Activated naive CD4-positive, alpha-beta T cell treated with anti-CD3 and anti-CD28 coated beads for 36 hours (primary cell): Measurements from ENCODE around the gene SLC12A5. TPM values are rescaled to one million over a fixed set of nuclear protein-coding genes. Genes with fewer than 3 reads are reported as not detected.
A peak's percentile ranks its signal among the peaks of the same experiment; 100 is the strongest.

Source experiments
- CTCF ChIA-PET: fragments of 350-600 bp; sonication (Branson Sonifier 250); formaldehyde crosslinking; loops from one replicate; lab custom pipeline; 2021; ENCODE audit warnings: antibody characterized with exemption; lab: Charles Lee
- DNase-seq: peaks from one replicate; pipeline ENCODE4 v3.0.0-alpha.2; 2020
- H3K27ac Mint-ChIP-seq: one replicate; pipeline ENCODE4 v1.8.0; 2021; ENCODE audit warnings: mild to moderate bottlenecking, mixed read lengths
- H3K27me3 Mint-ChIP-seq: one replicate; pipeline ENCODE4 v1.8.0; 2021; ENCODE audit warnings: low read depth, mixed read lengths
- H3K36me3 Mint-ChIP-seq: one replicate; pipeline ENCODE4 v1.8.0; 2021; ENCODE audit warnings: low read depth, mixed read lengths
- H3K4me1 Mint-ChIP-seq: one replicate; pipeline ENCODE4 v1.8.0; 2021; ENCODE audit warnings: low read depth, mixed read lengths
- H3K4me3 Mint-ChIP-seq: one replicate; pipeline ENCODE4 v1.8.0; 2021; ENCODE audit warnings: mild to moderate bottlenecking, moderate library complexity, mixed read lengths
- H3K9me3 Mint-ChIP-seq: one replicate; pipeline ENCODE4 v1.8.0; 2021; ENCODE audit warnings: mixed read lengths
- intact Hi-C: fragments of 100-400 bp; cut with micrococcal nuclease; formaldehyde crosslinking; loops from one replicate; pipeline ENCODE4 v1.15.1; 2023
- total RNA-seq, 2 experiments: library from RNA; stranded (reverse); gene quantifications; one replicate each; pipeline ENCODE4 v1.2.3, GENCODE V29; 2021

Gene SLC12A5
- total RNA-seq, 2 experiments from 2014 or later: not detected

DNA sequence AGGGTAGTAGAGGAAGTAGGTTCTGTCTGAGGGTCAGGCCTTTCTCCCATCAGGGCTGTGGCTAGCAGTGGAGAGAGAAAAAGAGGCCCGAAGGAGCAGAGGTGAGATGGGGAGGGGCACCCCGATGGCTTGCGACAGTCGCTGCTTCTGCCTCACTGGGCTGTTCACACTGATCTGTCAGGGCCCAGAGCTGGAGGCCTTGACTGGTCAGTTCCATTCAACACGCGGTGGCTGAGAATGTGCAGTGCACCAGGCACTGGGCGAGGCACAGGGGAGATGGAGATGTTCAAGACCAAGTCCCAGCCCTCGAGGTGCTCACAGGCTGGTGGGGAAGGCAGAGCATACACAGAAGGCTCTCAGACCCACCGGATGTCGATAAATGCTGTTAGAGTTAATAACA is 21.4 kb downstream of the SLC12A5 start:
- H3K27ac Mint-ChIP-seq: no peak overlapping the region
- intact Hi-C loops: no loop called here

DNA sequence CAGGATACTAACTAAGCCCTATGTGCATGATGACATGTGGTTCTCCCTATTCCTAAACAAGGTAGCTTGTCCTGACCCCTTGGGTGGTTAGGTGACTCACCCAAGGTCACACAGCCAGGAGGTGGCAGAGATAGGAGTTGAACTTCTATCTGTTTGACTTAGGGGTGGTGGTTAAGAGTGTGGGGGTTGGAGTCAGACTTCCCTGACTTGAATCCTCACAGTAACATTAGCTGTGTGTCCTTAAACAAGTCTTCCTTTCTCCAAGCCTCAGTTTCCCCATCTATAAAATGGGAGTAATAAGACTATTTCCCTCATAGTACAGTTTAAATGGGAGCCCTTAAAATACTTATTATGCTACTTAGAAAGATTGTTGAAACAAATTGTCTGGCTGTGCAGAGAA is 21.9 kb downstream of the SLC12A5 start:
- Mint-ChIP-seq H3K27ac (no peak overlapping the region), H3K9me3 (no peaks in the 10 kb centered on the region), H3K4me3 (no peak overlapping the region), H3K36me3 (no peaks in the 10 kb centered on the region), H3K4me1 (no peaks in the 10 kb centered on the region), H3K27me3 (peaks cover 14% of the 10 kb centered on the region)
- DNase-seq: no peak
- CTCF ChIA-PET: no interaction called here
- intact Hi-C loops: no loop called here

More for the DNA sequence above, 21.4 kb downstream of the SLC12A5 start:
- H3K27me3 Mint-ChIP-seq: peaks cover 12% of the 10 kb centered on the region
- DNase-seq: no peak
- no peak overlapping the region for H3K4me3 Mint-ChIP-seq
- H3K36me3 Mint-ChIP-seq: no peaks in the 10 kb centered on the region
- no peaks in the 10 kb centered on the region for H3K4me1 Mint-ChIP-seq
- H3K9me3 Mint-ChIP-seq: no peaks in the 10 kb centered on the region
- CTCF ChIA-PET: no interaction called here

GRCh38 chr20:46051556-46052308 is 22.7 kb downstream of the SLC12A5 start:
- no peak overlapping the region for H3K27ac Mint-ChIP-seq
- no peak for DNase-seq
- H3K4me3 Mint-ChIP-seq: no peak overlapping the region
- H3K36me3 Mint-ChIP-seq: no peaks in the 10 kb centered on the region
- H3K27me3 Mint-ChIP-seq: peaks cover 12% of the 10 kb centered on the region
- no peaks in the 10 kb centered on the region for H3K4me1 Mint-ChIP-seq
- intact Hi-C loops: no loop called here
- CTCF ChIA-PET: interaction anchor here (0.5 kb wide), 1 partner anchor 153 kb away, joined by 4 read pairs; no protein-coding TSS in a partner anchor
- H3K9me3 Mint-ChIP-seq: no peaks in the 10 kb centered on the region

GRCh38 chr20:46053416-46053815 is 24.4 kb downstream of the SLC12A5 start:
- H3K36me3 Mint-ChIP-seq: no peaks in the 10 kb centered on the region
- peaks cover 2% of the 10 kb centered on the region for H3K4me1 Mint-ChIP-seq
- H3K27ac Mint-ChIP-seq: no peak overlapping the region
- no peak overlapping the region for H3K4me3 Mint-ChIP-seq
- DNase-seq: no peak
- CTCF ChIA-PET: interaction anchor here (0.6 kb wide), 1 partner anchor 440 kb away, joined by 3 read pairs; no protein-coding TSS in a partner anchor
- intact Hi-C loops: no loop called here
- peaks cover 18% of the 10 kb centered on the region for H3K27me3 Mint-ChIP-seq
- H3K9me3 Mint-ChIP-seq: no peaks in the 10 kb centered on the region

DNA sequence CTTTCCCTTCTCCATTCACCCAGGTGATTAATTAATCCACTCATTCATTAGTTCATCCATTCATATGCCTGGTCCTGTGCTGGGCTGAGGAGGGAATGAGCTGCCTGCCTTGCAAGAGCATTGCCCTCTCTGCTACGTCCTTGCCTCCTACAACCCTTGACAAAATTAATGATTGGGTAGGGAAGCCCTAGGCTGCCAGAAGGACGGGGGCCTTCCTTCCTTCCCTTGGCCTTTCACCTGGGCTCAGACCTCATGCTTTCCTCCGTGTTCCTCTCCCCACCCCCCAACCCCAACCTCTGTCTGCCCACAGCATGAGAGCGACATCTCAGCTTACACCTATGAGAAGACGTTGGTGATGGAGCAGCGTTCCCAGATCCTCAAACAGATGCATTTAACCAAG is 25.6 kb downstream of the SLC12A5 start:
- CTCF ChIA-PET: no interaction called here
- no peak overlapping the region for H3K4me3 Mint-ChIP-seq
- H3K4me1 Mint-ChIP-seq: peaks cover 11% of the 10 kb centered on the region
- H3K27ac Mint-ChIP-seq: no peak overlapping the region
- no peaks in the 10 kb centered on the region for H3K9me3 Mint-ChIP-seq
- no peak for DNase-seq
- no peaks in the 10 kb centered on the region for H3K36me3 Mint-ChIP-seq
- intact Hi-C loops: no loop called here
- peaks cover 26% of the 10 kb centered on the region for H3K27me3 Mint-ChIP-seq

DNA sequence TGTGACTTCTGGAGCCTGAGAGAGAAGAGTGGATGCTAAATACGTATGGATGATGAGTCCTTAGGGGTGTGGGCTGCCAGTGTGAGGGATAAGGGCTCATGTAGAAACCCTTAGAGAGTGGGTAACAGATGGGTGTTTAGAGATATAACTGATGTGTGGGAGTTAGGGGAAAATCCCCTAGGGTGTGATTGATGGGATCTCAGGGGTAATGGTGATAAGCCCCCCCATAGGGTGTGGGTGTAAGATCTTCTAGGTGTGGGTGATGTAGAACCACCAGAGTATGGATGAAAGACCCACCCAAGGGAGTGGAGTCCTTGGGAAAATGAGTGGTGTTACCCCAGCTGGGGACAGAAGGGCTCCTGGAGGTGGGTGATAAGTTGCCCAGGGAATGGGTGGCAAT is 26.3 kb downstream of the SLC12A5 start:
- peaks cover 18% of the 10 kb centered on the region for H3K4me1 Mint-ChIP-seq
- H3K27me3 Mint-ChIP-seq: peaks cover 27% of the 10 kb centered on the region
- H3K27ac Mint-ChIP-seq: no peak overlapping the region
- no peak overlapping the region for H3K4me3 Mint-ChIP-seq
- intact Hi-C loops: no loop called here
- no peaks in the 10 kb centered on the region for H3K9me3 Mint-ChIP-seq
- CTCF ChIA-PET: interaction anchor here (1.0 kb wide), 1 partner anchor 41 kb away, joined by 4 read pairs; no protein-coding TSS in a partner anchor
- H3K36me3 Mint-ChIP-seq: peaks cover 3% of the 10 kb centered on the region
- DNase-seq: no peak

- intact Hi-C loops: no loop called here
- no peak for DNase-seq
- CTCF ChIA-PET: interaction anchor here (1.0 kb wide), 1 partner anchor 42 kb away, joined by 4 read pairs; no protein-coding TSS in a partner anchor
- Mint-ChIP-seq H3K9me3 (no peaks in the 10 kb centered on the region), H3K4me1 (peaks cover 26% of the 10 kb centered on the region), H3K36me3 (peaks cover 11% of the 10 kb centered on the region), H3K4me3 (no peak overlapping the region), H3K27me3 (peaks cover 24% of the 10 kb centered on the region), H3K27ac (no peak overlapping the region)
Observed at GRCh38 chr20:46056027-46056833, 27.2 kb downstream of the SLC12A5 start.

GRCh38 chr20:46056970-46057855 is 28.2 kb downstream of the SLC12A5 start:
- H3K4me3 Mint-ChIP-seq: no peak overlapping the region
- peaks cover 36% of the 10 kb centered on the region for H3K4me1 Mint-ChIP-seq
- H3K27ac Mint-ChIP-seq: no peak overlapping the region
- intact Hi-C loops: no loop called here
- CTCF ChIA-PET: interaction anchor here (1.5 to 2.1 kb wide), 2 partner anchors 34 to 44 kb away, joined by 7 read pairs; no protein-coding TSS in a partner anchor
- H3K9me3 Mint-ChIP-seq: no peaks in the 10 kb centered on the region
- H3K36me3 Mint-ChIP-seq: peaks cover 21% of the 10 kb centered on the region
- peak; percentile 41 for DNase-seq
- peaks cover 24% of the 10 kb centered on the region for H3K27me3 Mint-ChIP-seq

DNA sequence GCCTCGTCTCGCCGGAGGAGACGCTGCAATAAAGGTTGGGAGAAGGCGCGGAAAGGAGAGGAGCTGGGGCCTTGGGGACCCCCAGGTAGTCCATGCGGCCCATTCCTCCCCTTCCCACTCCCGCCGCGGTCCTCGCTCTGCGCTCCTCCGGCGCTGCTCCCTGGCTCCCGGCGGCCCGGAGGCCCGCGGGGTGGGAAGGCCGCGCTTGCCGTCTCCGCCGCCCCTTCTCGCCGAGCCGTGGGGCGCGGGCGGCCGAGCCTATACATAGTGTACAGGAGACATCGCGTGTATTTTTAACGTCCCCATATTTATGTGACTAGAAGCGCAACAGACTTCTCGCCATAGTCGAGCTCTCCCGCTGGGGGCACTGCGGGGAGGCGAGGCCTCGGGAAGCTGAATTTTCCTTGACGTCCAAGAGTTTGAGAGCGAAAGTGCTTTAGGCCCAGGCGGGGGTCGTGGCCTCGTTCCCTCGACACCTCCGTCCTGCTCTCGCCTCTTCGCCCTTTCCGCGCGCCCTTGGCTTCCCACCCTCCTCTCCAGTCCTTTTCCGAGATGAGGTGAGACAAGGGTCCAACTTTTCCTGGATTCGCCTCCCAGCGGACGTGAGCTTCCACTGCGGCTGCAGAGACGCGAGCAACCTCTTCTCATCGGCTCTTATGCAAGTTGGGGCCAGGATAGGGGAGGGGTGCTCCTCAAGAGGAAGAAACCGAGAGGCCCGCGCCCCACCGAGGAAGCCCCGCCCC is 29.0 kb downstream of the SLC12A5 start:
- DNase-seq: peak; percentile 19
- intact Hi-C loops: no loop called here
- Mint-ChIP-seq H3K4me3 (no peak overlapping the region), H3K4me1 (peaks cover 41% of the 10 kb centered on the region), H3K9me3 (no peaks in the 10 kb centered on the region), H3K27me3 (peaks cover 24% of the 10 kb centered on the region), H3K36me3 (peaks cover 28% of the 10 kb centered on the region), H3K27ac (no peak overlapping the region)
- CTCF ChIA-PET: interaction anchor here (1.1 to 2.1 kb wide), 3 partner anchors 35 to 65 kb away, joined by 3 to 7 read pairs (median 7); no protein-coding TSS in a partner anchor

GRCh38 chr20:46058599-46059281 is 29.7 kb downstream of the SLC12A5 start:
- Mint-ChIP-seq H3K36me3 (peaks cover 33% of the 10 kb centered on the region), H3K27me3 (peaks cover 24% of the 10 kb centered on the region), H3K9me3 (no peaks in the 10 kb centered on the region), H3K4me3 (no peak overlapping the region), H3K27ac (no peak overlapping the region), H3K4me1 (peaks cover 47% of the 10 kb centered on the region)
- CTCF ChIA-PET: interaction anchor here (1.1 to 2.1 kb wide), 3 partner anchors 36 to 64 kb away, joined by 3 to 7 read pairs (median 7); no protein-coding TSS in a partner anchor
- intact Hi-C loops: no loop called here
- no peak for DNase-seq
